HG02943 (cell line): ENCODE measurements around the gene ACACB.

Experiments
- ATAC-seq: cut with Tn5 transposase; IDR thresholded peaks from one replicate; pipeline ENCODE4 v1.9.1; 2021; ENCODE audit warnings: mild to moderate bottlenecking, low read depth, moderate library complexity; ENCODE audit not compliant: unreplicated experiment

Gene ACACB

DNA sequence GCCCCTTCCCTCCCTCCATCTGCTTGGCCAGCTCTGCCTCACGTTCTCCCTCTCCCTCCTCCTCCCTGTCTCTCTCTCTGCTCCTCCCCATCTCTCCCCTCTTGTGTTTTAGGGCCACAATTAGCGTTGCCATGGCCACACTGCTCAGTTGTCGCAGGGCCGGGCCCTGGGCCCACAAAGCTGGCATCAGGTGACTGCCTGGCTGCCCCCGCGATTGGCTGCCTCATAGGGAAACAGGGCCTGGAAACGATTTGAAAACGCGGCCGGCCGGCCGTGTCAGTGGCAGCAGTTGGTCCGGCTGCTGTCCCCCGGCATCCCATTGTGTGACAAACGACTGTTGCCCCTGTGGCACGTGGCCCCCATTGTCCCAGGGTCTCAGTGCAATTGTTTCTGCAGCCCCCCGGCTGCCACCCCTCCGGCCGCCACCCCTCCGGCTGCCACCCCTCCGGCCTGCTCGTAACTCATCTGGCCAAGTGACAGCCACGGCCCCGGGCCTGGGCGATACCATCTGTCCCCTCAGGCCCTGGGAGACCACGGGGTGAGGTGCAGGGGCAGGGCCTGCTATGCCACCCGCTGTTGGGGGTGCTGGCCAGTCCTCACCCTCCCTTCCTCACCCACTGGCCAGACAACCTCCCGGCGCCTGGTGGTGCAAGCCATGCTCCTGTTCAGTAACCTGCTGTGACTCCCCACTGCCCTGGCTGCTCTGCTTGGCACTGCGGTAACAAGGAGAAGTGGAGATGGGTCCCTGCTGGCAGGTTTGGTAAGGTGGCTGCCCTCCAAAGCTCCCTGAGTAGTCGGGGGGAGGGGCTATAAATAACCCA is 175.3 kb downstream of the ACACB start:
- no peak for ATAC-seq

DNA sequence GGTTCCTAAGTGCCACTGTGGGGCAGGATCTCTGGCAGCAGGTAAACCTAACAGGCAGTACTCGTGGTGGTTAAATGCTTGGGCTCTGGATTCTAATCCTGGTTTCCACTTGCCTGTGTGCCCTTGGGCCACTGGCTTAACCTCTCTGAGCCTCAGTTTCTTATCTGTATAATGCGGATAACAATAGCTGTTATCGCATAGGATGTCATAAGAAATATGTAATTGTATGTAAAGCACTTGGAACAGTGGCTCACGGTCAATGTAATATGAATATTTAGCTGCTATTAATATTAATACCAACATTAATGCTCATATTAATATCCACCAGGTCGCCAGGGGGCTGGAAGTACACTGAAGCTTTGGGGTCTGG is 175.9 kb downstream of the ACACB start:
- ATAC-seq = no peak

DNA sequence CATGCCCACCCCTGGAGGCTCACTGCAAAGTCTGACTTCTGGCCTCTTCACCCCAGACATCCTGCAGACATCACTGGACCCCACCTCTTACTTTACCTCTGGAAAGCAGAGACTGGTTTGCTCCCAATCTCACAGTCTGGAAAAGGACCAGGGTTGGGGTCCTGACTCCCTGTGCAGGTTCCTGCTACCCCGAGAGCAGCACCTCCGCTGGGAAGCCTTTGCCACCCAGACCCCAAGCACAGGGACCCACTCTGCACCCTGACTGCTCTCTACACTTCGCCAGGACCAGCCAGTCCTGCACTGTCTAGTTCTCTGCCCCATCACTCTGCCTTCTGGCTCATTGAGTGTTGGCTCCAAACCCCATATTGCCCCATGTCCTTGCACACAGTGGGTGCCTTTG is 176.7 kb downstream of the ACACB start:
- ATAC-seq = no peak

DNA sequence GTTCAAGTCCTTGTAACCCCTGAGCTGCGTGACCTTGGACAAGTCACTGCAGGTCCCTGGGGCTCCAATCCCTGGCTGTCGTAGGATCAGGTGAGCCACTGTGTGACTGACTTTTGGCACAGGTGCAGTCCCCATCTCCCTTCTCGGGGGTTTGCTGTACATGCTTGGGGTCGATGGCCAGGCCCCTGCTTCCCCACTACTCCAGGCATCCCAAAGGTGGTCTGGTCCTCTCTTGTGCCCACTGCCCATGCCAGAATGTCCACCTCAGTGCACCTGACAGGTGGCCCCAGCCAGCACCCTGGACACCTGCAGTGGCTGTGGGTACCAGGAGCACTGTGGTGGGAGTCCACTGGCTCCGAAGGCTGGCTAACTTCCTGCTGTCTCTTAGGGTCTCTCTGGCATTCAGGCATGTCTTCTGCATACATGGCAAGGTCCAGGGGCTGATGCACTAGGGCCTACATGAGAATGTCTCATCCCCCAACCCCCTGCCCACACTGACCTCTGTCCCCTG is 178.0 kb downstream of the ACACB start:
- no peak for ATAC-seq

DNA sequence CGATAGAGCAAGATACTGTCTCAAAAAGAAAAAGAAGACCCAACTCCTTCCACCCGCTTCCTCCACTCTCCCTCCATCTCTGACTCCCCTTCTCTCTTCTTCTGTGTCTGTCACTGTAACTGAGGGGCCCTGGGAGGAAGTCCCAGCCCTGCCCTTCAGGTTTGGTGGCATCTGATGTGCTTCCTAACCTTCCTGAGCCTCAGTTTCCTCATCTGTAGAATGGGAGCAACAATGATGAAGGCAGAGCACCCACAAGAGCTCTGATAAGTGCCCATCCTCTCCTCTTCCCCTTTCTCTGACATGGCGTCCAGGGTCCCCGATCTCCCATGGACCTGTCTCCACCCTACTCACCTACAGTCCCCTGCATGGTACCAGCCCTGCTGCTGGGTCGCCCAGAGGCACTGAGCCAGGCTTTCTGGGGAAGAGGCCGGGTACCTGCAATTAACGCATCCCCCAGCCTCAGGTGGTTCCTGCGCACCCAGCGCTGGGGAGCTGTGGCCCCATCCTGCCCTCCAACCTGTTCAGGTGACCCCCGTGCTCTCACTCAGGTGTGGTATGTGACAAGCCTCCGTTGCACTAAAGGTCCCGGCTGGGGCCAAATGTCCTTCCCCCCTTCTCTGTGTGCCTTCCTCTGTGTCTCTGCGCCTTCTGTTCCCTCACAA is 179.5 kb downstream of the ACACB start:
- ATAC-seq = no peak

DNA sequence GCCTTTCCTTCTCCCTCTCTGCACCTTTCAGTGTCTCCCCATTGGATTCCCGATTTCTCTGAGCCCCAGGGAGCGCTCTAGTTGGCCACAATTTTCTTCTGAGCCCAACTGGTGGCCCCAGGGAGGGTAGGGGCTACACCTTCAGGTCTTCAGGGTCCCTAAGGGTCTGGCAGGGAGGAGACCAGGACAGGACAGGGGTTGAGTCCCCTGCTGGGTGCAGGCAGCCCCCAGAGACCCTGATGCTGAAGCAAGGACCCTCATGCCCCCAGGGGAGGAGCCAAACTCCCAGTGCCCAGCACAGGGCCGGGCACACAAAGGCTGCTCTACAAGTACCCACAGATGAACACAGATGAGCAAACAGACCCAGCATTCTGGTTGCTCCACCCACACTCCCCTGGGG is 180.0 kb downstream of the ACACB start:
- ATAC-seq = no peak

DNA sequence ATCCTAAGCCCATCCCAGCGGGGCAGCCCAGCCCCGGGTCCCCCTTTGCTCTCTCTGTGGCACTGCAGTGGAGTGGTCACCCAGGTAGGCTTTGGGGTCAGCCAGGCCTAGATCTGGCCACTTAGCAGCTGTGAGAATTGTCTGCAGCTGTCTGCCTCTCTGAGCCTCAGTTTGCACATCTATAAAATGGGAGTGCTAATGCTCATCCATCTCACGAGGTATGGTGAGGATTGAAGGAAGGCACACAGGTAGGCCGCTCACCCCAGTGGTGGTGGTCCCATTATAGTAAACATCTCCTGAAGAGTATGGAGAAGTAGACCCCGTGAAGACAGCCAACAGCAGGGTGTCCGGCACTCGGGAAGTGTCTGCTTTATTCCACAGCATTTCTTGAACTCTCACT is 183.5 kb downstream of the ACACB start:
- no peak for ATAC-seq

DNA sequence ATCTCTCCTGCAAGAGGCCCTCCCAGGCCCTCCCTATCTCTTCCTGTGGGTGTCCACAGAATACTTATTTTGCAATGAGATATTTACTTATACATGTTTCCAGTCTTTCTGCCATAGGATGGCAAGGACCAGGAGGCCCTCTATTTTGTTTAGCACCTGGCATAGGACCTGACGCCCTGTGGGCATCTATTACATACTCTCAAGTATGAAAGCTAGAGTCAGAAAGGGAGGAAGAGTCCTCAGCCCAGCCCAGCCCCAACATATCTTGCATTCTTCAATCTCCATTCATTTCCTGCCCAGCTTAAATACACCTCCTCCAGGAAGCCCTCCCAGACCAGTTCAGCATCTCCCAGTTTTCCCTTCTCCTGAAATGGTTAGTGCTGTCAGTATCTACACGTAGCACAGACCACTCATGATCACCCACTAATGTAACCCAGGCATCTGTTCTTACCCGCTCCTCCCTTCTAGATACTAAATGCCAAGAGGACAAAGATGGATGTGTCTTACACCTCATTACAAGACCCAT is 185.3 kb downstream of the ACACB start:
- no peak for ATAC-seq

DNA sequence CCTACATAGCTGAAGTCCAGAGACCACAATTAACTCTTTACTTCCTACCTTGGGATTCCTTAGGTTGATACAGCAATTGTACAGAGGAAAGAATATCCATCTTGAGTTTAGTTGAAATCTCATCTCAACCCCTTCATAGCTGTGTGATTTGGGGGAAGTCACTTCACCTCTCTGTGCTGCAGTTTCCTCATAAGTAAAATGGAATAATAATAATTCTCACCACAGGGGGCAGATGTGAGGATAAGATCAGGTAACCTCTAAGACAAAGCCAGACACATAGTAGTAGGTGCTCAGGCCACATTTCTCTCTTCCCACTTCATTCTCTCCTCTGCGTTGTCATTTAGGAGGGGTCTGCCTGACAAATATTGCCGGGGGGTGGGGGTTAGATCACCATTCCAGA is 186.0 kb downstream of the ACACB start:
- ATAC-seq = no peak

DNA sequence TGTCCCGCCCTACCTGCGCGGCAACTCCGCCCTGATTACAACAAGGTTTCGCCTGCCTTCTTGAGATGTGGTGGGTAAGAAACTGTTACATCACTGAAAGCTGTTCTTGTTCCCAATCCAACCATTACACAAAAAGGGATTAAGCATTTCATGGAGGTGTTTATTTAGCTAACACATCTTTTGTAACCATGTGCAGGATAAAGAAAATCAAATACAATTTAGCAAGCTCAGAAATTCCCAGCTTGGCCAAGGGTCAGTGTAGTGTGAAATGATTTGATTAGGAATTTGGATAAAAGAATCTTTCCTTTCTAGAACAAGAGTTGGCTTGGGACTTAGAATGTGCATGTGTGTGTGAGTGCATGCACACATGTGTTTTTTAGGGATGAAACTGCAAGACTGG is 186.4 kb downstream of the ACACB start:
- no peak for ATAC-seq

DNA sequence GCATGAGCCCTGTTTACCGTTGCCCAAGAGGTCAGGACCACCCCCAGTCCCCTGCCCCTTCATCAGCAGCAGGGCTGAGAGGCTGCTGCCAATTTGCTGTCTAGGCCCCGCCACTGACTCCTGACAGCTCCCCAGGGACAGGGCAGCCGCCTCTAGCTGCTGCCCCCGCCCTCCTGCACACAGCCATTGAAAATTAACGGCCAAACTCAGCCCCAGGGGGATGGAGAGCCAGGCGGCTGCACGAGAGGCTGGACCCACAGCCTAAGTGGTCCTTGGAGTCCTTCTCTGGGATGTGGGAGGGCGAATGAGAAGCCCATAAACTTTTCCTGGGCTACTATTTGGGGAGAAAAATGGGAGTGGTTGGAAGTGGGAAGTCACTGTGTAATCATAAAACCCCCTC is 188.1 kb downstream of the ACACB start:
- no peak for ATAC-seq

DNA sequence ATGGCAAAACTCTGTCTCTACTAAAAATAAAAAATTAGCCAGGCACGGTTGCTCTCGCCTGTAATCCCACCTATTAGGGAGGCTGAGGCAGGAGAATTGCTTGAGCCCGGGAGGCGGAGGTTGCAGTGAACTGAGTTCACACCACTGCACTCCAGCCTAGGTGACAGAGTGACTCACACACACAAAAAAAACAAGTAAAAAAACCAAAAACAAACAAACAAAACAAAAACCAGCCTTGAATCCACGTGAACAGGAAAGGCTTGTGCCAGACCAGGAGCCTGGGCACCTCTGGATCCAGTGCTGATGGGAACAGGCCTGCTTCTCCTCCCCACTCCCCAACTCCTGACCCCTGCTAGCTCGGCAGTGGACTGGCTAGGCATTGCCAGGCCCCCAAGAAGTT is 189.2 kb downstream of the ACACB start:
- ATAC-seq = no peak

DNA sequence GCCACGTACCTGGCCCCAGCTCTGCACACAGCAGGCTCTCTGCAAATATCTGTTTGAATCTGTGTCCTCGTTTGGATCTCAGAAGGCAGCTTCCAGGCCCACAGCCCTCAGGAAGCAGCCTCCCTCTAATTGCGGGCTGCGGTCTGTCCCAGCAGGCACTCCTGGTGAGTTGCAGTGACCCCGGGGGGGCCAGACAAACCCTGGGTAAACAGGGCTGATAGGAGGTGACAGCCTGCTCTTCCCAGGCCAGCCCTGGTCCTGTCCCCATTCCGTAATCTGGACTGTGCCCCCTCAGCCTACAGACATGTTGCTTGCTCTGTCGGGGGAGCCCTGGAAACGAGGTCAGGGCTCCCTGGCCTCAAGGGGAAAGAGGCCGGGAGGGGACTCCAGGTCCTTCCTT is 190.7 kb downstream of the ACACB start:
- ATAC-seq = no peak

DNA sequence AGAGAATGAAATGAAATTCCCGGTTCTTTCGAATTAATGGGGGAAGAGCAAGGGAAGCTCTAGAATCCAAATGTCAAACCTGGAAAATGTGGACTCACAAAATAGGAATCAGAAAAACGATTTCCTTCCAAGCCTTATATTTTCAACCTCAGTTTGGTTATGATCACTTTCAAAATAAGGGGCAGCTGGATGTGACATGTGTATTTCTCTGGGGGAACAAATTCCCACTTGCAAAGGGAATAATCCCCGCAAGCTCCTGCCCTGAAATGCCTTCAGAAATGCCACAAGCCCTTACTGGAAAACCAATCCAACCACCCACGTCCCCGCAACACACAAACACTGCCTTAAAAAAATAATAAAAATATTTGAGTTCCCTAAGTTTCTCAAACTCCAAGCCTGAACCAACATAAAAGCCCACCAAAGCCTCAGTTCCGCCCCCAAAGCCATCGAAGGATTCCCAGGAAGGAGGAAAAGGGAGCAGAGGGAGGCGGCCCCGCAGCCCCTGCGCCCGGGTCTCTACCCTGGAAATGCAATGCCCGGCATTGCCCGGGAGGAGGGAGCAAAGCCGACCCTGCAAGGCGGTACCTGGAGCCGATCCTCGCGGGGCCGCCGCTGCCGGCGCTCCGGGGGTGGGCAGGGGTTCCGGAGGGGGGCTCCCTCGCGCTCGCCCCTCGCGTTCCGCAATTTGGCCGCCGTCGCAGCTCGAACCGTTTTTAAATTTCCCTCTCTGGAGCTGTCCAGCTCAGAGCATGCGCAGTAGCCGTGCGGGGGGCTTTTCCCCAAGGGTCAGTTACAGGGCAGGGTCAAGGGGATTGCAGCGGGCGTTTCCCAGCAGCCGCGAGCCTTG is 192.4 kb downstream of the ACACB start, which contains the start of gene FOXN4:
Gene FOXN4, minus strand, starts transcription at position 751 of the 847 bp plus-strand sequence. CDS start 963 bp downstream, outside the sequence.
- no peak for ATAC-seq

DNA sequence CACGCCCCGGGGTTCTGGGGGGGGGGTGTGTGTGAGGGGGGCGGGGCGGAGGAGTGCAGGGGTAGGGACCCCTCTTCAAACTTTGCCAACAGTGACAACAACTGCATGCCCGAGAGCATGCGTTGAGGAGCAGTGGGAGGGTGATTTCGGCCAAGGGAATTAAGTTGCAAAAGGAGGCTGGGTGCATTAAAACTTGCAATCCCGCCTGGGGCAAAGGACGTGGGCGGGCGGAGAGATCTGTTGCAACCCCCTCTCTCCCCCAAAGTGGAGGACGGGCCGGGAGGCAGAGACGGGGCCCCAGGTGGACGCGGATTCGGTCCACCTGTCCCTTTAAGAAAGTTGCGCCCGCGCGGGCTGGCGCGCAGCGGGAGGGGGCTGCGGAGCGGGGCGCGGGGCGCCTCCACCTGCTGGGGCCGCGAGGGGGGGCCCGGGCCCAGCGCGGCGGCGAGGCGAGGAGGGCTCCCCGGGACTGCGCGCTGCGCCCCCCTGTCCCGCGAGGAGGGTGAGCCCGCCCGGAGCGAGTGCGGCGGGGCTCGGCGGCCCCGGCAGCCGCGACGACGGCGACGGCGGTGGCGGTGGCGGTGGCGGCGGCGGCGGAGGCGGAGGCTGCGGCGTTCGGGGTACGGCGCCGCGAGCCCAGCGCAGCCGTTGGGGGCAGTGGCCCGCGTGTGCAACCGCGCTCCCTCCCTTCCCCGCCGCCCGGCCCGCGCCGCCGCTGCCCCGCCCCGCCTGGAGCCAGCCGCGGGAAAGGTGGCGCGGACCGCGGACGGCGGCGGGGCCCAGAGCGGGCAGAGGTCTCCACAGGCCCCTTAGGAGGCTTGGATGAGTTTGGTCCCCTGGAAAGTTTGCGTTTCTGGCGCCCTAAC is 193.2 kb downstream of the ACACB start:
- ATAC-seq = no peak

DNA sequence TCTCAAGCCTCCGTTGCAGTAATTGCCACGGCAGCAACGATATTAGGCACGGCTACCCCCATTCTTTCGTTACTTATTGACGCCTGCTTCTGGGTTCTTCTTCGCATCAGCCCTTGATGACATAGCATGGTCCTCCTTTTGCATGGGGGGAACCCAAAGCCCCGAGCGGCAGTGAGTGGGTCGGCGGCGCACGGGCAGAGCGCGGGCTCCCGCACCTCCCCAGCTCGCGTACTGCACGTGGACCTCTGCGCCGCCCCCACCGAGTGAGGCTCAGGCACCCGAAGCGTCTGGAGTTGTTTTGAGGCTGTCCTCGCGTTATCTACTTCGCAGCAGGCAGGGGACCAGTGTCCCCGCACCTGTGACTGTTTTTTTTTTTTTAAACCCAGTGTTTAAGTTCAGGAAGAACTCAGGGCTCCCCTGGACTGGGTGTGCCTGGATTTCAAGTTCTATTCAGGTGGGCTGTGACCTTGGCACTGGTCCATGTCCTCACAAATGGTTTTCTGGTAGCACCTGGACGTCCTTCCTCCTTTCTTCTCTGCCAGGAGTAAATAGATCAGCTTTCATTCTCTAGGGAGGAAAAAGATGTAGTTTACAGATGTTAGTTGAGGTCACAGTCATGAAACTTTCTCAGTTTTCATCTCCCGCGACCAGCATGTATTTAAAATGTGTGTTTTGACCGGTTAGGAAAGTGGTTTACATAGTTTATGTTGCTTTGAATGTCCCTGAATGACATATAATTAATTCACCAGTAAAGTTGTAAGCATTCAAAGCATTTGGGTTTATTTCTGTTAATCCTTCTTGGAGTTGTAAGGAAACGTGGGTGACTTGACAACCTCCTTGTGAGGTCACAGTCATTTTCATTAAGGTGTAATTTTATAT is 194.1 kb downstream of the ACACB start:
- ATAC-seq = no peak
